ENCODE data around the gene POPDC3. TPM values are rescaled to one million over a fixed set of nuclear protein-coding genes. Genes with fewer than 3 reads are reported as not detected.

POPDC3 gene
- total RNA-seq, 1 donor from 2014 or later: 8.2 TPM

DNA sequence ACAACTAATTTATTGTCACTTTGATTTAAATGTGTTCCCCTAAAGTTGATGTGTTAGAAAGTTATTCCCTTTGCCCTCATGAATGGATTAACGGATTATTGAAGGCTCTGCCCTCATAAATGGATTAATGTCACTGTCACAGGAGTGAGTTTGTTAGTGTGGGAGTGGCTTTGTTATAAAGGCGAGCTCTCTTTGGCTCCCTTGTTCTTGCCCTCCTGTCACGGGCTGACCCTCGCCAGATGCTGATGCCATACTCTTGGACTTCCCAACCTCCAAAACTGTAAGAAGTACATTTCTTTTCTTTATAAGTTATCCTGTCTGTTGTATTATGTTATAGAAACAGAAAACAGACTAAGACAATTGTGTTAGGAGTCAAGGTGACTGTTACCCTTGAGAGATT is 22.7 kb upstream of the POPDC3 start:
- H2AFZ ChIP-seq (replicated peaks): no peak overlapping the region
- H3K4me1 Mint-ChIP-seq: peaks cover 3% of the 10 kb centered on the region
- TF ChIP-seq EZH2 (IDR thresholded peaks at IDR 0.05) (no peak), EZH2phosphoT487 (IDR thresholded peaks at IDR 0.05) (no peak)
- TF ChIP-seq, protein P1, sequence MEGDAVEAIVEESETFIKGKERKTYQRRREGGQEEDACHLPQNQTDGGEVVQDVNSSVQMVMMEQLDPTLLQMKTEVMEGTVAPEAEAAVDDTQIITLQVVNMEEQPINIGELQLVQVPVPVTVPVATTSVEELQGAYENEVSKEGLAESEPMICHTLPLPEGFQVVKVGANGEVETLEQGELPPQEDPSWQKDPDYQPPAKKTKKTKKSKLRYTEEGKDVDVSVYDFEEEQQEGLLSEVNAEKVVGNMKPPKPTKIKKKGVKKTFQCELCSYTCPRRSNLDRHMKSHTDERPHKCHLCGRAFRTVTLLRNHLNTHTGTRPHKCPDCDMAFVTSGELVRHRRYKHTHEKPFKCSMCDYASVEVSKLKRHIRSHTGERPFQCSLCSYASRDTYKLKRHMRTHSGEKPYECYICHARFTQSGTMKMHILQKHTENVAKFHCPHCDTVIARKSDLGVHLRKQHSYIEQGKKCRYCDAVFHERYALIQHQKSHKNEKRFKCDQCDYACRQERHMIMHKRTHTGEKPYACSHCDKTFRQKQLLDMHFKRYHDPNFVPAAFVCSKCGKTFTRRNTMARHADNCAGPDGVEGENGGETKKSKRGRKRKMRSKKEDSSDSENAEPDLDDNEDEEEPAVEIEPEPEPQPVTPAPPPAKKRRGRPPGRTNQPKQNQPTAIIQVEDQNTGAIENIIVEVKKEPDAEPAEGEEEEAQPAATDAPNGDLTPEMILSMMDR (IDR thresholded peaks at IDR 0.05): no peak
- no peaks in the 10 kb centered on the region for H3K36me3 ChIP-seq
- H3K4me3 ChIP-seq: no peak overlapping the region
- no peaks in the 10 kb centered on the region for H3F3A ChIP-seq (ENCODE audit: low read depth)
- no peaks in the 10 kb centered on the region for H3K36me3 Mint-ChIP-seq
- no peak overlapping the region for H3K4me3 Mint-ChIP-seq
- no peaks in the 10 kb centered on the region for H4K20me1 ChIP-seq (ENCODE audit: low read depth)
- DNase-seq (ENCODE audit: low spot score): no peak
- H3K27me3 Mint-ChIP-seq (ENCODE audit: insufficient read depth, low read depth): peaks cover 2% of the 10 kb centered on the region
- no peak overlapping the region for H3K27ac Mint-ChIP-seq
- H3K4me1 ChIP-seq: no peaks in the 10 kb centered on the region
- H3K27ac ChIP-seq: no peak overlapping the region
- no peaks in the 10 kb centered on the region for H3K79me2 ChIP-seq (ENCODE audit: low read depth)
- no peak overlapping the region for H3K4me2 ChIP-seq
- no peaks in the 10 kb centered on the region for H3K9me3 ChIP-seq (ENCODE audit: low read depth)
- H3K27me3 ChIP-seq: no peaks in the 10 kb centered on the region
- no peak overlapping the region for H3K9ac ChIP-seq
- peaks cover 7% of the 10 kb centered on the region for H3K9me3 Mint-ChIP-seq

DNA sequence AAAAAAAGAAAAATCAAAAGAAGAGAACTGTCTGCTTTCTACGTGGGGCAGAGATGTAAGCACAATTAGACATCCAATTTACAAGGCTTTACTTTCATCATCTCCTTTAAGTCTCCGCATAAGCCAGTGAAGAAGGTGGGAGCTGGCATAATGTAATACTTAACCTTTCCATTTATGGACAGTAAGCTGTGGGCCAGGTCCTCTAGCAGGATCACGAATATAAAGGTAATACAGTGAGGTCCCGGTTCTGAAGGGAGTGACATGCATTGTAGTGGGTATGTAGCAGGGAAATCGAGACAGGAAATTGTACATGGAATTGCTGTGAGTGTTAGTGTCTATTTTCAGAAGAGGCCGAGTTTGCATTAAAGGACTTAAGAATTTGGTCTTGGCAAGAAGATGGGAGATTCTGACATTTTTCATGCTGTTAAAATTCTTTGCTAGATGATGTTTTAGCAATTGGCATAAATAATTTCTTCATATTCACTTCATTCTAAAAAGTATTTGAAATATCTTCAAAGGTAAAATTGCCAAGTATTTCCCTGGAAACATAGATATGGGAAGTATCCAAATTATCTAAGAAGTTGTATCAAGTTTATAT is 20.4 kb upstream of the POPDC3 start:
- no peak overlapping the region for H3K9ac ChIP-seq
- H3K4me1 Mint-ChIP-seq: peaks cover 3% of the 10 kb centered on the region
- H3K79me2 ChIP-seq (ENCODE audit: low read depth): no peaks in the 10 kb centered on the region
- H3K36me3 Mint-ChIP-seq: no peaks in the 10 kb centered on the region
- TF ChIP-seq EZH2phosphoT487 (IDR thresholded peaks at IDR 0.05) (no peak), EZH2 (IDR thresholded peaks at IDR 0.05) (no peak)
- TF ChIP-seq, protein P1 (IDR thresholded peaks at IDR 0.05): no peak
- H3K27ac ChIP-seq: no peak overlapping the region
- H3K27me3 Mint-ChIP-seq (ENCODE audit: insufficient read depth, low read depth): peaks cover 2% of the 10 kb centered on the region
- H3K9me3 ChIP-seq (ENCODE audit: low read depth): no peaks in the 10 kb centered on the region
- no peak overlapping the region for H2AFZ ChIP-seq (replicated peaks)
- no peaks in the 10 kb centered on the region for H3K36me3 ChIP-seq
- no peak for DNase-seq (ENCODE audit: low spot score)
- H3F3A ChIP-seq (ENCODE audit: low read depth): no peaks in the 10 kb centered on the region
- no peaks in the 10 kb centered on the region for H3K4me1 ChIP-seq
- H4K20me1 ChIP-seq (ENCODE audit: low read depth): no peaks in the 10 kb centered on the region
- H3K9me3 Mint-ChIP-seq: peaks cover 15% of the 10 kb centered on the region
- H3K27ac Mint-ChIP-seq: no peak overlapping the region
- H3K4me2 ChIP-seq: no peak overlapping the region
- no peak overlapping the region for H3K4me3 Mint-ChIP-seq
- H3K4me3 ChIP-seq: no peak overlapping the region
- H3K27me3 ChIP-seq: no peaks in the 10 kb centered on the region

DNA sequence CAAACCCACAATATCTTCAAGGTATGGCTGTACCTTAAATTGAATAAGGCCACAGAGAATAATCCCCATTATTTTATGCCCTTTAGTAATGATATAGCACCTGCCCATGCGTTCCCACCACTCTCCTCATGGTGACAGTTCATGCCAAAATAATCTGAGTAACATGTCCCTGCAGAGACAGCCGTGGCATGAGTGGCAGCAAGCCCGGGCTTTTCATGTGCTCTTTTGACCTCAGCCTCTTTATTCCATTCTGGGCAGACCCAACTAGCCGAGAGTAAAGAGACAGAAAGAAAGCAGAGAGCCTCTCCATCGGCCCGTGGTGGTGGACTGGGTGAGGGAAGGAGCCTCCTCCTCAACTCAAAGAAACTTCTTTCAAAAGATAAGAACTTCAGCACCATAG is 19.9 kb upstream of the POPDC3 start:
- Histone ChIP-seq H3K4me3 (no peak overlapping the region), H3K9ac (no peak overlapping the region), H3K4me2 (no peak overlapping the region), H3K27ac (no peak overlapping the region), H3K9me3 (ENCODE audit: low read depth) (no peaks in the 10 kb centered on the region), H2AFZ (replicated peaks) (no peak overlapping the region), H3K79me2 (ENCODE audit: low read depth) (no peaks in the 10 kb centered on the region), H3K4me1 (no peaks in the 10 kb centered on the region), H3K27me3 (no peaks in the 10 kb centered on the region), H3F3A (ENCODE audit: low read depth) (no peaks in the 10 kb centered on the region), H3K36me3 (no peaks in the 10 kb centered on the region), H4K20me1 (ENCODE audit: low read depth) (no peaks in the 10 kb centered on the region)
- peaks cover 15% of the 10 kb centered on the region for H3K9me3 Mint-ChIP-seq
- no peak overlapping the region for H3K4me3 Mint-ChIP-seq
- no peaks in the 10 kb centered on the region for H3K36me3 Mint-ChIP-seq
- H3K27me3 Mint-ChIP-seq (ENCODE audit: insufficient read depth, low read depth): peaks cover 2% of the 10 kb centered on the region
- peaks cover 3% of the 10 kb centered on the region for H3K4me1 Mint-ChIP-seq
- DNase-seq (ENCODE audit: low spot score): no peak
- TF ChIP-seq EZH2 (IDR thresholded peaks at IDR 0.05) (no peak), EZH2phosphoT487 (IDR thresholded peaks at IDR 0.05) (no peak)
- TF ChIP-seq, protein P1 (IDR thresholded peaks at IDR 0.05): no peak
- no peak overlapping the region for H3K27ac Mint-ChIP-seq

All from neural progenitor cell (in vitro differentiated cells).